Vagina (tissue), 2 donors: ENCODE results near the gene NPAS2. TPM values are rescaled to one million over a fixed set of nuclear protein-coding genes. Genes with fewer than 3 reads are reported as not detected.
A peak's percentile ranks its signal among the peaks of the same experiment; 100 is the strongest.

ENCODE experiments used
- DNase-seq, 2 donors: peaks; one replicate each; pipeline ENCODE4 v3.0.0-alpha.2; 2017; ENCODE audit errors: extremely low spot score in 2 of 2
- H3K27ac ChIP-seq: fragments of 200-600 bp; sonication (generic); one replicate; pipeline ENCODE4 v1.5.1; 2019
- H3K27me3 ChIP-seq: fragments of 200-600 bp; sonication (generic); one replicate; pipeline ENCODE4 v1.5.1; 2019
- H3K36me3 ChIP-seq, 2 donors: fragments of 200-600 bp; sonication (generic); one replicate each; pipeline ENCODE4 v1.5.1; 2017 to 2019
- H3K4me1 ChIP-seq: fragments of 200-600 bp; sonication (generic); one replicate; pipeline ENCODE4 v1.5.1; 2019
- H3K4me3 ChIP-seq, 2 donors: fragments of 200-600 bp; sonication (generic); 1 replicate in 1 of 2; 2 replicates in 1 of 2; pipeline ENCODE4 v1.5.1; 2016 to 2019
- H3K9me3 ChIP-seq: fragments of 200-600 bp; sonication (generic); one replicate; pipeline ENCODE4 v1.5.1; 2019
- CTCF ChIP-seq, 3 experiments: fragments of 450-650 bp in 2 of 3; fragments of 200-600 bp in 1 of 3; sonication (generic) in 1 of 3; IDR thresholded peaks; one replicate each; pipeline ENCODE4 v1.5.1; 2017 to 2019; ENCODE audit warnings: antibody characterized with exemption in 3 of 3, mild to moderate bottlenecking in 2 of 3, moderate library complexity in 2 of 3
- POLR2A ChIP-seq, 2 donors: fragments of 450-650 bp; IDR thresholded peaks; one replicate each; pipeline ENCODE4 v1.6.1; 2017; ENCODE audit warnings: antibody characterized with exemption in 2 of 2, mild to moderate bottlenecking in 2 of 2, moderate library complexity in 2 of 2
- POLR2AphosphoS5 ChIP-seq, 2 donors: sonication (generic); formaldehyde crosslinking; IDR thresholded peaks; one replicate each; pipeline ENCODE4 v1.9.0; 2017; ENCODE audit warnings: antibody characterized with exemption in 2 of 2, mild to moderate bottlenecking in 2 of 2, low read depth in 1 of 2; ENCODE audit not compliant: insufficient read depth in 1 of 2
- intact Hi-C: fragments of 100-400 bp; cut with DNase I; formaldehyde crosslinking; loops from one replicate; pipeline ENCODE4 v1.15.1; 2023
- total RNA-seq: library from RNA; depleted of rRNA; stranded (reverse); fragments of >200 nt; gene quantifications from one replicate; pipeline ENCODE4 v1.2.3, GENCODE V29; 2016

The NPAS2 gene
- total RNA-seq, 1 donor from 2014 or later: 37.6 TPM

GRCh38 chr2:100895934-100896685 is 76.2 kb downstream of the NPAS2 start:
- Histone ChIP-seq H3K9me3 (no peaks in the 10 kb centered on the region), H3K27ac (no peak overlapping the region), H3K4me1 (peaks cover 10% of the 10 kb centered on the region), H3K27me3 (no peaks in the 10 kb centered on the region), H3K36me3 (no peaks in the 10 kb centered on the region), H3K4me3 (no peak overlapping the region)
- DNase-seq: no peak
- no peak for TF ChIP-seq POLR2AphosphoS5 (IDR thresholded peaks at IDR 0.05; ENCODE audit: insufficient read depth in 1 of 2, low read depth in 1 of 2)
- no peak for TF ChIP-seq POLR2A (IDR thresholded peaks at IDR 0.05)
- no peak for TF ChIP-seq CTCF (IDR thresholded peaks at IDR 0.05)
- intact Hi-C loops: no loop called here

- Histone ChIP-seq H3K27me3 (no peaks in the 10 kb centered on the region), H3K27ac (no peak overlapping the region), H3K4me3 (no peak overlapping the region), H3K4me1 (peaks cover 12% of the 10 kb centered on the region), H3K36me3 (no peaks in the 10 kb centered on the region), H3K9me3 (no peaks in the 10 kb centered on the region)
- TF ChIP-seq CTCF (IDR thresholded peaks at IDR 0.05) (no peak), POLR2AphosphoS5 (IDR thresholded peaks at IDR 0.05; ENCODE audit: insufficient read depth in 1 of 2, low read depth in 1 of 2) (no peak), POLR2A (IDR thresholded peaks at IDR 0.05) (no peak)
- DNase-seq: no peak
- intact Hi-C loops: no loop called here
Measured at GRCh38 chr2:100898035-100898665, 78.2 kb downstream of the NPAS2 start.

GRCh38 chr2:100900156-100900795 is 80.3 kb downstream of the NPAS2 start:
- no peaks in the 10 kb centered on the region for H3K36me3 ChIP-seq
- H3K4me3 ChIP-seq: no peak overlapping the region
- no peaks in the 10 kb centered on the region for H3K27me3 ChIP-seq
- no peak for DNase-seq
- H3K27ac ChIP-seq: no peak overlapping the region
- H3K9me3 ChIP-seq: no peaks in the 10 kb centered on the region
- peaks cover 20% of the 10 kb centered on the region for H3K4me1 ChIP-seq
- intact Hi-C loops: no loop called here
- TF ChIP-seq POLR2A (IDR thresholded peaks at IDR 0.05): no peak
- TF ChIP-seq CTCF (IDR thresholded peaks at IDR 0.05): no peak
- TF ChIP-seq POLR2AphosphoS5 (IDR thresholded peaks at IDR 0.05; ENCODE audit: insufficient read depth in 1 of 2, low read depth in 1 of 2): no peak

- Histone ChIP-seq H3K36me3 (no peaks in the 10 kb centered on the region), H3K27me3 (no peaks in the 10 kb centered on the region), H3K4me3 (no peak overlapping the region), H3K27ac (no peak overlapping the region), H3K9me3 (no peaks in the 10 kb centered on the region), H3K4me1 (peaks cover 20% of the 10 kb centered on the region)
- intact Hi-C loops: no loop called here
- no peak for DNase-seq
- TF ChIP-seq CTCF (IDR thresholded peaks at IDR 0.05) (peak in 1 of 3 experiments; percentile 20), POLR2A (IDR thresholded peaks at IDR 0.05) (no peak), POLR2AphosphoS5 (IDR thresholded peaks at IDR 0.05; ENCODE audit: insufficient read depth in 1 of 2, low read depth in 1 of 2) (peak in 1 of 2 donors; percentile 80)
Measured at GRCh38 chr2:100902817-100903405, 83.0 kb downstream of the NPAS2 start.
